Activated T-cell treated with anti-CD3 and anti-CD28 coated beads, Interleukin-2, amount 50 U/mL, for 1 hour (primary cell): ENCODE data around the gene ZNF280B.
"Not testable (repeated sequence)": the region's sequence is repeated elsewhere in the genome, so short reads cannot be mapped to it uniquely, and the experiment has no call there.

Source experiments
- DNase-seq: peaks from one replicate; pipeline ENCODE4 v3.0.0-alpha.2; 2020

The ZNF280B gene

DNA sequence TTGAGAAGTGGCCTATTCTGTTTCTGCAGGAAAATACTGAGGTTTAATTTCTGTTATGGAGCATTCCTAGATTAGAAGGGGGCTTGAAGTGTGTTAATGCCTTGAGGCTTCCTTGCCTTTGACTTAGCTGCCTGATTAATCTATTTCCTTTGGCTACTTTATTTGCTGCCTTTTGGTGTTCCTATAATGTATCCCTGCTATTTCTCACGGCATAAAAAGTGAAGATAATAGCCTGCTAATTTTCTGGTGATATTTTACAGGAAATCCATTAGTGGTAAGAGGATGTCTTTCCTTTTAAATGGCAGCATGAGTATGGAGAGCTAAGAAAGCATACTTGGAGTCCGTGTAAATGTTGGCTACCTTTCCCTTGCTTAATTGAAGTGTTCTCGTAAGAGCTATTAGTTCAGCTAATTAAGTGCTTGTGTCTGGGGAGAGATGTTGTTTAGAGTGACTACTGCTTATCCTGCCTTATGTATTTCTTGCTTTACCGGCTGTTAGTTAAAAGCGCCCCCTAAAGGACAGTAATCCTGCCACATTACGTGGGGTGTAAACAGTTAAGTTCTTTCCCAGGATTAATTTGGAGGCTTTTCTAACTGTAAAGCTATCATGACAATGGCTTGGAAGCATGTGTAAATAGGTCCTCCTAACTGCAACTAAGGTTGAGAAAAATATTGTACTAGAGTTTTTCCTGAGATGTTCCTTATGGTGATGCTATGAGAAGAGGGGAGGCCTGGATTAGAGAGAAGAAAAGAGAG is 45.6 kb downstream of the ZNF280B start:
- DNase-seq, result no peak

DNA sequence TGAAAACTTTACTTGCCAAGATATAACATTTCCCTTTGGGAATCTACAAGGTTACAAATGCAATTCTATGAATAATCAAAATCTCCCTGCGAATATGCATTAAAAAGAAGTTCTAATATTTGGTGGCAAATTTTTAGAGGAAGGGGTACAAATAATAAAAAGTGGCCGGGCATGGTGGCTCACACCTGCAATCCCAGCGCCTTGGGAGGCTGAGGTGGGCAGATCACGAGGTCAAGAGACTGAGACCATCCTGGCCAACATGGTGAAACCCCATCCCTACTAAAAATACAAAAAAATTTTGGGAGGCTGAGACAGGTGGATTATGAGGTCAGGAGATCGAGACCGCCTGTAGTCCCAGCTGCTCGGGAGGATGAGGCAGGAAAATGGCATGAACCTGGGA is 47.0 kb downstream of the ZNF280B start:
- no peak for DNase-seq

DNA sequence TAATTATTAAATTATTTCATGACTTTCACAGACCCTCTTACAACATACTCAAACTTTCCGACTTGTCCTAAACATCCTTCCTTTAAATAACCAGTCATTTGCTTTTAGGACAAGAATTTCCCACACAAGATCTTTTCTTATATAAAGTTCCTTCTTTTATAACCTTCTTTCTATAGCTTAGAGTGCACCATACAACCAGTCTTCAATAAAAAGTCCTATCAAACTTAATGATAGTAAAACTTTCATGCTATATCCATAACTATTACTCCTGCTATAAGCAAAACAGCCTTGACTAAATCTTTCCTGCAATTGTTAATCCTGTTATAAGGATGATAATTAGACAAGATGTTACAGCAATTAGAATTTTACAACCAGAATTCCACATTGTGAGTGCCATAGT is 47.4 kb downstream of the ZNF280B start:
- no peak for DNase-seq

DNA sequence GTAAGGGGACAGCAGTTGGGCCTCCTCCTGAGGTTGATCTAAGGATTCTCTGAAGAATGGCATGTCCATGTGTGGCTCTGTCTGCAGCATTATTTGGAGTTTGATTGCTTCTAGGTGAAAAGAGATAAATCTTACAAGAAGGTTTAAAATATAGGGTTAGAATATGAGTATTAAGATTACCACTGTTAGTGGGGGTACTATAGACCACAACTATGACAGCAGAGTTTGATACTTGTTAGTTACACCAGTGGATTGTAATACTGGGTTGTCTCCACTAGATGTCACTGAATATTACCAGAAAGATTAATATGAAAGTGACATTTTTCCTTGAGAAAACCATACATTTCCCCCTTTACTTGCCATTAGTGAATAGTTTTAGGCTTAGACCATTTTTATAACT is 47.9 kb downstream of the ZNF280B start:
- DNase-seq, result no peak

DNA sequence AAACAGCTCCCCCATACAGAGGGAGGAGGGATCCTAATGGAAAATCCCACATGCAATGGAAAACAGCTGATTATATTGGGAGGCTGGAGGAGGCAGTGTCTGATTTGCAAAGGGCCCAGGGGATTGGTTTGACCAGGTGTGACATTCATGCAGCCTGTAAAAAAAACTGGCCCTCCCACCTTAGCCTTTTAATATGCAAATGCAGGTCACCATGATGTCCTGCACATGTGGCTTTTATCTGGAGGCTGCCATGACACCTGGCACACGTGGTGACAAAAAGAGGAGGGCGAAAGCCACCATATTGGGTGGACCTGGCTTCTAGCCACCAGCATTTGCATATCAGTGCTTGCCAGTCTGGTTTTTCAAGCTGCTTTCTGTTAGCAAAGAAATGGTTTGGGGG is 48.5 kb downstream of the ZNF280B start:
- DNase-seq, result no peak

DNA sequence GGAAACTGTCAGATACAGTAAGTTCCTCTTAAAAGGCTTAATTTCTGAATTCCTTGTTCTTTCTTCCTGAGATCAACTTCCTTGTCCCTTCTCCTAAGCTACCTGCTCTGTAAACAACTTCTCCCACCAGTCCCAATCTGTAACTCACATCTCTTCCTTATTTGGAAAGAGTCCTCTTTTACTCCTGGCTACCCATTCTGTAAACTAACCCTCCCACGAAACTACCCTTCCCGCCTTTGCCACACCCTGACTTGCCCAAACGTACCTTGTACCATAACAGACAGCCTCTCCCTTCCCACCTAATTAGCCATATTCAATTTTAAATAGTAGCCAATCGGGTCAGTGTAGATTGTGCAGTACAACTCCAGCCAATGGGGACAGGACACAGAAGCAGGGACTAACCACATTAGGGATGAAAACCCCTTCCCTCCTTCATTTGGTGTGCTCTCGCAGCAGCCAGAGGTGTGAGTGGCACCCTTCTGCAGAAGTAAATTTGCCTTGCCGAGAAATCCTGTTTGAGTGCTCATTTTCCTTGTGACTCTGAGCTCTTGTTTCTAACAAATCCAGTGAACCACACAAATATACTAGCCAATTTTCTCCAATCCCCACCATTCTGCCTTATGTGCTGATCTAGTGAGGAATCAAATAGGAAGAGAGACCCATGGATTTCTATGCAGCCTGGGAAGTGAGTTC is 49.5 kb downstream of the ZNF280B start:
- no peak for DNase-seq

DNA sequence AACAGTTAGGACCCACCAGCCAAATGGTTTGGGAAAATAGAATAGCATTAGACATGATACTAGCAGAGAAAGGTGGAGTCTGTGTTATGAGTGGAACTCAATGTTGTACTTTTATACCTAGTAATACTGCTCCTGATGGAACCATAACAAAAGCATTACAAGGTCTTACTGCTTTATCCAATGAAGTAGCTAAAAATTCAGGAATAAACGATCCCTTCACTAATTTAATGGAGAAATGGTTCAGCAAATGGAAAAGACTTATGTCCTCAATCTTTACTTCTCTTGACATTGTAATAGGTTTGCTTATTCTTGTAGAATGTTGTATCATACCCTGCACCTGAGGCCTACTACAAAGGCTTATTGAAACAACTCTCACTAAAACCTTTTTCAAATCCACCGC is 50.2 kb downstream of the ZNF280B start:
- DNase-seq, result no peak

DNA sequence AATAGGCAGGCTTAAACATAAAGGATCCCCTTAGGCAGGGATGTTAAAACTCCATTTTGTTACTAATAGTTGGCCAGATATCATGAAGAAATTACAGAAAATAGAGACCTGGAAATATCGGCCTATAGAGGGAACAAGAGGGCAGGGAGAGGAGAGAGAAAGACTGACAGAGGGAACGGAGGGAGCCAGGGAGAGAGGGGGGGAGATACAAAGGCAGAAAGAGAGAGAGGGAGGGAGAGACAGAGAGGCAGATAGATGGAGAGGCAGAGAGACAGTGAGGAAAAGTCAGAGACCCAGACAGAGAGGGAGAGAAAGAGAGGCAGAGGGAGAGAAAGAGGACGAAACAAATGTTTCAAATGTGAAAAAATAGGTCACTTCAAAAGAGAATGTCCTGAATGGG is 53.5 kb downstream of the ZNF280B start:
- no peak for DNase-seq

DNA sequence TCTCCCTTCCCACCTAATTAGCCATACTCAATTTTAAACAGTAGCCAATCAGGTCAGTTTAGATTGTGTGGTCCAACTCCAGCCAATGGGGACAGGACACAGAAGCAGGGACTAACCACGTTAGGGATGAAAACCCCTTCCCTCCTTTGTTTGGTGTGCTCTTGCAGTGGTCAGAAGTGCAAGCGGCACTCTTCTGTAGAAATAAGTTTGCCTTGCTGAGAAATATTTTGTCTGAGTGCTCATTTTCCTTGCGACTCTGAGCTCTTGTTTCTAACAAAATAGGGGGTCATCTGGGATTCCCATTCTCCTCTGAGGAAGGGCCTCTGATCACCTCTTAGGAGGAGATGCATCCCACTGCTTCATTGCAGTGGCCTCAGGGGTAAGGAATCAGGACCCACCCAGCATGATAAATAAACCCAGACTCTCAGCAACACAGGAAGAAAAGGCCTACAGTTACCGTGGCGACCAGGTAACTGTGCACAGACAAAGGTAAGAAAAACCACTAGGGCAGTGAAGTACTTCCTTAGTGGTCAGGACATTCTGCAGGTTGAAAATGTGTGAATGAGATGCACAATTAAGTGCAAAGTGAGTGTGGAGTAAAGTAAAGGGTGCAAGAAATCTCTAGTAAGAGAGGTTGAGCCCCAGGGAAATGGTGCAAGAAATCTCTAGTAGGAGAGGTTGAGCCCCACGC is 55.4 kb downstream of the ZNF280B start:
- no peak for DNase-seq

DNA sequence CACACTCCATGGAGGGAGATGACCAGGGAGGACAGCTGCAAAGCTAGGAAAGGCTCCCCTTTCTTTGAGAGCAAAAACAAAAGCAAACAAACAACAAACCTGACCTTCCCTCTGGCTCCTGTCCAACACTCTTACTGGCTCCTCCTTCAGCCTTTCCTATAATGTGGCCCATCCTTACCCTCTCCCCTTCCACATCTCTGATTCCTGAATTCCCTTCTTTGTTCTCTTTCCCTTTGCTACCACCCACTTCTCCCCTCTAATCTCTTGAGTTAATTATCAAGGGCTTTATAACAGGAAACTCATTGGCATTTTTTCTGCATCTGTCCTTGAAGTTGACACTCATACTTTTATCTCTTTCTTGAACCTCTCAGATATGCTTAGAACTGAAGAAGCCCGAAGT is 56.3 kb downstream of the ZNF280B start:
- no peak for DNase-seq

DNA sequence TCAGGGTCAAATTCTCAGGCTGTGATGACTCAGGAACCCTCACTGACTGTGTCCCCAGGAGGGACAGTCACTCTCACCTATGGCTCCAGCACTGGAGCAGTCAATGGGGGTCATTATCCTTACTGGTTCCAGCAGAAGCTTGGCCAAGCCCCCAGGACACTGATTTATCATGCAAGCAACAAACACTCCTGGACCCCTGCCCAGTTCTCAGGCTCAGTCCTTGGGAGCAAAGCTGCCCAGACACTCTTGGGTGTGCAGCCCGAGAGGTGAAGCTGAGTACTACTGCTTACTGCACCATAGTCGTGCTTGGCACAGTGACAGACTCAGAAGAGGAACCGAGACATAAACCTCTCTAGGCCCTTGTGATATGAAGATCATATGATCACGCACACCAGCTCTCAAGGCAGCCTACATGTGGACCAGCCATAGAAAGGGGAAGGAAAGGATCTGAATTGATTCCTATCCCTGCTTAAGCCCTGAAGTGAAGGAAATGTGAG is 58.2 kb downstream of the ZNF280B start:
- DNase-seq, result no peak

DNA sequence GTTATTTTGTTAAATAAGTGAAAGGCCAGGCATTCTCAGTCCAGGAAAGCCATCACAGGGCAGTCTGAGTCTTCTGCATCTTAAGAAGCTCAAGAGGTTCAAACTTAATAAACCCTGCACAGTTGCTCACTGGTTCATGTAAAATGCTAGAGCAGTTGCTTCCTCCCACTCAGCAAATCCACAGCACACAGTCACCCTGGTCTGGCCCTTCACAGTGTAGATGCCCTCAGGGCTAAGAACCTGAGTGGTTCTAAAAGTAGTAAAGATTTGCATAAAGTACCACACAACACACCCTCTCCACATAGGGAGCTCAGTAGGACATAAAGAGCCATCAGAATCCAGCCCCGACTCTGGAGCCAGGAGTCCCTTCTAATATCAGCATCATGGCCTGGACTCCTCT is 58.7 kb downstream of the ZNF280B start:
- no peak for DNase-seq

DNA sequence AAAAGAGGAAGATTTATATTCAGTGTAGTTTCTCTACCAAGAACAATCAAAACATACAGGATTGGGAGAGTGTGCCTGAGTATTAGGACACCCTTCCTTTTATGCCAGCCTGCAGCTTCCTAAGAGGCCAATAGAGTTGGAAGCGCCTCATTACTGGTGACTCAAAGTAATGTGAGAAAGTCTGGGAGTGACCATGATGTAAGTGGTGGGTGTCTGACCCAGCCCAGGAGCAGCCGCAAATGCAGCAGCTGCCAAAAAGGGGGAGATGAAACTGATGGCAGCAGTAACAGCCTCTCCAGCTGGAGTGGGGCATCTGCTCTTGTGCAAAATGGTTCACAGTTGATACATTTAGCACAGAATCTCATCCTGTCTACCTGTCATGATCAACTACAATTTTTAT is 62.0 kb downstream of the ZNF280B start:
- no peak for DNase-seq

DNA sequence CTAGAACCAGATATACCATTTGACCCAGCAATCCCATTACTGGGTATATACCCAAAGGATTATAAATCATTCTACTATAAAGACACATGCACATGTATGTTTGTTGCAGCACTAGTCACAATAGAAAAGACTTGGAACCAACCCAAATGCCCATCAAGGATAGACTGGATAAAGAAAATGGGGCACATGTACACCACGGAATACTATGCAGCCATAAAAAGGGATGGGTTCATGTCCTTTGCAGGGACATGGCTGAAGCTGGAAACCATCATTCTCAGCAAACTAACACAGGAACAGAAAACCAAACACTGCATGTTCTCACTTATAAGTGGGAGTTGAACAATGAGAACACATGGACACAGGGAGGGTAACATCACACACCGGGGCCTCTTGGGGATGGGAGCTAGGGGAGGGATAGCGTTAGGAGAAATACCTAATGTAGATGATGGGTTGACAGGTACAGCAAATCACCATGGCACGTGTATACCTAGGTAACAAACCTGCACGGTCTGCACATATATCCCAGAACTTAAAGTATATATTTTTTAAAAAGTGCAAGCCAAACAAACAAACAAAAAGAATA is 64.4 kb downstream of the ZNF280B start:
- not testable (repeated sequence) for DNase-seq

DNA sequence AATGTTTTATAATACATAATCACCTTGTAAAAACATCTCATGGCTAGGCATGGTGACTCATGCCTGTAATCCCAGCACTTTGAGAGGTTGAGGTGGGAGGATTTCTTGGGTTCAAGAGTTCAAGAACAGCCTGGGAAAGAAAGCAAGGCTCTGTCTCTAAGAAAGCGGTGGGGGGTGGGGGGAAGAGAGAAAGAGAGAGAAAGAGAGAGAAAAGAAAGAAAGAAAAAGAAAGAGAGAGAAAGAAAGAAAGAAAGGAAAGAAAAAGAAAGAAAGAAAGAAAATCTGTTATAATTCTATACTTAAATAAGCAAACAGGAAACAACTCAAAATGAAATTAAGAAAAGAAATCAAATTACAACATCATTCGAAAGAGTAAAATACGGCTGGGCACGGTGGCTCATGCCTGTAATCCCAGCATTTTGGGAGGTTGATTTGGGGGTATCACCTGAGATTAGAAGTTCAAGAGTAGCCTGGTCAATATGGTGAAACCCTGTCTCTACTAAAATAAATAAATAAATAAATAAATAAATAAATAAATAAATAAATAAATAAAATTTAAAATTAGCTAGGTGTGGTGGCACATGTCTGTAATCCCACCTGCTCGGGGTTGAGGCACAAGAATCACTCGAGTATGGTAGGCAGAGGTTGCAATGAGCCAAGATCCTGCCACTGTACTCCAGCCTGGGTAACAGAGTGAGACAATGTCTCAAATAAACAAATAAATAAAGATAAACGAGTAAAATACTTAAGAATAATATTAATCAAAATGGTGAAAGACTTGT is 65.4 kb downstream of the ZNF280B start:
- no peak for DNase-seq

DNA sequence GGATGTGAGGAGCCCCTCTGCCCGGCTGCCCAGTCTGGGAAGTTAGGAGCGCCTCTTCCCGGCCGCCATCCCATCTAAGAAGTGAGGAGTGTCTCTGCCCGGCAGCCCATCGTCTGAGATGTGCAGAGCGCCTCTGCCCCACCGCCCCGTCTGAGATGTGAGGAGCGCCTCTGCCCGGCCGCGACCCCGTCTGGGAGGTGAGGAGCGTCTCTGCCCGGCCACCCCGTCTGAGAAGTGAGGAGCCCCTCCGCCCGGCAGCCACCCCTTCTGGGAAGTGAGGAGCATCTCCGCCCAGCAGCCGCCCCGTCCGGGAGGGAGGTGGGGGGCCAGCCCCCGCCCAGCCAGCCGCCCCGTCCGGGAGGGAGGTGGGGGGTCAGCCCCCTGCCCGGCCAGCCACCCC is 66.9 kb downstream of the ZNF280B start:
- DNase-seq, result not testable (repeated sequence)

DNA sequence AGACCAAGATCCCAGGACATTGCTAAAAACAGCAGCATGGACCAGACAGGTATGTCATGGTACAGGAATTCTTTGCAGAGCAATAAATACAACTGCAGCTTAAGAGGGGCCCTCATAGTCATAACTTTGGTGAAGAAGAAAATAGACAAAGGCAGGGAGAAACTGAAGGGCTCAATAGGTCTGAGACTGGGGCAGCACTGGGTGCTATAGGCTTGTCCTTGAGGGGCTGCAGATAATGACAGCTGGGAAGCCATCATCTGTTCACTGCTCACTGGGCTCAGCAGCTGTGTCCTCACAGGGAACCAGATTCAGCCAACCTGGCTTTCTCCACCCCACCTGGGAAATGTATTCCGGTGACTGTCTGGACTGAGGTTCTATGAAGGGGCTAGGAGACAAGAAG is 68.4 kb downstream of the ZNF280B start:
- DNase-seq, result no peak
